Cardiac septum (tissue), 1 donor: ENCODE data around the gene CRYBB1. TPM values are rescaled to one million over a fixed set of nuclear protein-coding genes. Genes with fewer than 3 reads are reported as not detected.

Source experiments
- DNase-seq: peaks from one replicate; pipeline ENCODE4 v3.0.0-alpha.2; 2020; ENCODE audit warnings: low spot score
- intact Hi-C: fragments of 100-400 bp; cut with DNase I; formaldehyde crosslinking; loops from one replicate; pipeline ENCODE4 v1.14.0; 2022
- total RNA-seq: library from RNA; stranded (reverse); fragmentation: NEBNext Ultra II Directional; extraction: Animal tissue kit (Norgen Biotek cat#: 25700); gene quantifications from one replicate; pipeline ENCODE4 v1.2.1, GENCODE V29; 2021
- donor health status: DM: no; HTN: no; CAD: no.

Gene CRYBB1
- total RNA-seq, 1 donor from 2014 or later, result 0.67 TPM

- intact Hi-C loops, result no loop called here
- no peak for DNase-seq
Measured at GRCh38 chr22:26610996-26611395, 6.8 kb downstream of the CRYBB1 start.

- intact Hi-C loops, result no loop called here
Measured at GRCh38 chr22:26610072-26610958, 7.5 kb downstream of the CRYBB1 start.

GRCh38 chr22:26609287-26609686 is 8.5 kb downstream of the CRYBB1 start:
- intact Hi-C loops, result no loop called here
- DNase-seq, result no peak

More at GRCh38 chr22:26610072-26610958, 7.5 kb downstream of the CRYBB1 start:
- no peak for DNase-seq

GRCh38 chr22:26608129-26608528 is 9.7 kb downstream of the CRYBB1 start:
- intact Hi-C loops, result no loop called here
- no peak for DNase-seq

GRCh38 chr22:26606611-26607010 is 11.2 kb downstream of the CRYBB1 start:
- intact Hi-C loops, result no loop called here
- DNase-seq, result no peak

GRCh38 chr22:26604368-26604767 is 13.5 kb downstream of the CRYBB1 start:
- intact Hi-C loops, result no loop called here
- DNase-seq, result no peak

GRCh38 chr22:26602127-26602526 is 15.7 kb downstream of the CRYBB1 start:
- intact Hi-C loops, result no loop called here

GRCh38 chr22:26601726-26602125 is 16.1 kb downstream of the CRYBB1 start:
- no peak for DNase-seq
- intact Hi-C loops, result no loop called here

More at GRCh38 chr22:26602127-26602526, 15.7 kb downstream of the CRYBB1 start:
- DNase-seq, result no peak

GRCh38 chr22:26599505-26599904 is 18.3 kb downstream of the CRYBB1 start:
- intact Hi-C loops, result no loop called here

GRCh38 chr22:26597480-26597879 is 20.3 kb downstream of the CRYBB1 start:
- DNase-seq, result no peak
- intact Hi-C loops, result no loop called here

More at GRCh38 chr22:26599505-26599904, 18.3 kb downstream of the CRYBB1 start:
- DNase-seq, result no peak

- intact Hi-C loops, result no loop called here
- DNase-seq, result no peak
Measured at GRCh38 chr22:26597026-26597425, 20.8 kb downstream of the CRYBB1 start.

- no peak for DNase-seq
- intact Hi-C loops, result no loop called here
Measured at GRCh38 chr22:26593763-26594162, 24.1 kb downstream of the CRYBB1 start.

GRCh38 chr22:26592421-26592891 is 25.4 kb downstream of the CRYBB1 start:
- intact Hi-C loops, result no loop called here
- no peak for DNase-seq

- intact Hi-C loops, result loop anchor here (2.0 to 5.0 kb wide), 2 partner anchors 43 to 85 kb away; no protein-coding TSS in a partner anchor
- peak; percentile 93 for DNase-seq
Measured at GRCh38 chr22:26589845-26590736, 27.7 kb downstream of the CRYBB1 start, which contains the start of gene TPST2. Gene TPST2 (minus strand): TSS chr22:26590132. CDS start chr22:26541630, 48,502 bp downstream.

- DNase-seq, result peak; percentile 78
- intact Hi-C loops, result loop anchor here (5.0 kb wide), 1 partner anchor 42 kb away; no protein-coding TSS in a partner anchor
Measured at GRCh38 chr22:26589367-26589844, 28.4 kb downstream of the CRYBB1 start.

- peak; percentile 71 for DNase-seq
- intact Hi-C loops, result loop anchor here (5.0 kb wide), 1 partner anchor 42 kb away; no protein-coding TSS in a partner anchor
Measured at GRCh38 chr22:26588729-26589366, 29.0 kb downstream of the CRYBB1 start.

- intact Hi-C loops, result loop anchor here (5.0 kb wide), 1 partner anchor 41 kb away; no protein-coding TSS in a partner anchor
- no peak for DNase-seq
Measured at GRCh38 chr22:26587991-26588613, 29.7 kb downstream of the CRYBB1 start.

- intact Hi-C loops, result loop anchor here (5.0 kb wide), 1 partner anchor 39 kb away; no protein-coding TSS in a partner anchor
- peak; percentile 57 for DNase-seq
Measured at GRCh38 chr22:26586556-26587325, 31.1 kb downstream of the CRYBB1 start.
